Lower lobe of right lung (tissue), 2 donors: ENCODE data around the gene CHST6. TPM values are rescaled to one million over a fixed set of nuclear protein-coding genes. Genes with fewer than 3 reads are reported as not detected.

ENCODE experiments used
- ATAC-seq, 2 donors: fragments of 200-7000 bp; cut with Tn5 transposase; one replicate each; pipeline ENCODE4 v1.9.1; 2020 to 2022; ENCODE audit warnings: mild to moderate bottlenecking in 2 of 2, moderate library complexity in 2 of 2
- DNase-seq: peaks from one replicate; pipeline ENCODE4 v3.0.0-alpha.2; 2020
- H3K27ac ChIP-seq: fragments of 200-600 bp; one replicate; pipeline ENCODE4 v1.8.0; 2022
- H3K27me3 ChIP-seq: fragments of 200-600 bp; one replicate; pipeline ENCODE4 v1.8.0; 2022; ENCODE audit warnings: low read depth
- H3K36me3 ChIP-seq: fragments of 200-600 bp; one replicate; pipeline ENCODE4 v1.8.0; 2022; ENCODE audit warnings: mild to moderate bottlenecking
- H3K4me1 ChIP-seq: fragments of 200-600 bp; one replicate; pipeline ENCODE4 v1.8.0; 2022
- H3K4me3 ChIP-seq: fragments of 200-600 bp; one replicate; pipeline ENCODE4 v1.8.0; 2022; ENCODE audit warnings: mild to moderate bottlenecking
- H3K9me3 ChIP-seq: fragments of 200-600 bp; one replicate; pipeline ENCODE4 v1.8.0; 2022
- CTCF ChIP-seq: fragments of 200-600 bp; IDR thresholded peaks from one replicate; pipeline ENCODE4 v1.8.0; 2022; ENCODE audit warnings: antibody characterized with exemption, mild to moderate bottlenecking
- intact Hi-C: fragments of 100-400 bp; cut with DNase I; formaldehyde crosslinking; loops from one replicate; pipeline ENCODE4 v1.11.0; 2022
- total RNA-seq: library from RNA; stranded (reverse); fragmentation: NEBNext Ultra II Directional; extraction: Animal tissue kit (Norgen Biotek cat#: 25700); gene quantifications from one replicate; pipeline ENCODE4 v1.2.1, GENCODE V29; 2021
- donor health status: DM: no; HTN: yes; CAD: no; lungs with severe emphysema.

The CHST6 gene
- total RNA-seq, 1 donor from 2014 or later = 2.5 TPM

GRCh38 chr16:75482434-75483205 is 12.6 kb downstream of the CHST6 start:
- no peak for DNase-seq
- TF ChIP-seq CTCF = no peak

GRCh38 chr16:75481475-75481874 is 13.8 kb downstream of the CHST6 start:
- DNase-seq = no peak
- H3K27me3 ChIP-seq = no peaks in the 10 kb centered on the region

More at GRCh38 chr16:75482434-75483205, 12.6 kb downstream of the CHST6 start:
- no peaks in the 10 kb centered on the region for H3K9me3 ChIP-seq
- H3K4me1 ChIP-seq = no peaks in the 10 kb centered on the region
- no peaks in the 10 kb centered on the region for H3K36me3 ChIP-seq
- no peak overlapping the region for H3K4me3 ChIP-seq
- no peak overlapping the region for H3K27ac ChIP-seq
- no peaks in the 10 kb centered on the region for H3K27me3 ChIP-seq
- ATAC-seq = no peak
- intact Hi-C loops = no loop called here

GRCh38 chr16:75479421-75479990 is 15.7 kb downstream of the CHST6 start:
- intact Hi-C loops = no loop called here
- DNase-seq (no peak), ATAC-seq (no peak)
- no peak for TF ChIP-seq CTCF
- H3K9me3 ChIP-seq = no peaks in the 10 kb centered on the region
- no peak overlapping the region for H3K4me3 ChIP-seq
- H3K27ac ChIP-seq = no peak overlapping the region
- H3K4me1 ChIP-seq = no peaks in the 10 kb centered on the region
- no peaks in the 10 kb centered on the region for H3K27me3 ChIP-seq
- no peaks in the 10 kb centered on the region for H3K36me3 ChIP-seq

More at GRCh38 chr16:75481475-75481874, 13.8 kb downstream of the CHST6 start:
- TF ChIP-seq CTCF = no peak
- Histone ChIP-seq H3K36me3 (no peaks in the 10 kb centered on the region), H3K9me3 (no peaks in the 10 kb centered on the region), H3K27ac (no peak overlapping the region), H3K4me1 (no peaks in the 10 kb centered on the region), H3K4me3 (no peak overlapping the region)
- intact Hi-C loops = no loop called here
- ATAC-seq = no peak

- no peaks in the 10 kb centered on the region for H3K9me3 ChIP-seq
- no peaks in the 10 kb centered on the region for H3K4me1 ChIP-seq
- intact Hi-C loops = no loop called here
- no peak overlapping the region for H3K27ac ChIP-seq
- H3K36me3 ChIP-seq = no peaks in the 10 kb centered on the region
- no peak for TF ChIP-seq CTCF
- ATAC-seq (no peak), DNase-seq (no peak)
- H3K27me3 ChIP-seq = no peaks in the 10 kb centered on the region
- no peak overlapping the region for H3K4me3 ChIP-seq
These were observed 16.5 kb downstream of the CHST6 start for GRCh38 chr16:75478480-75479345.

- DNase-seq (no peak), ATAC-seq (peak in 1 of 2 donors; percentile 11)
- no peaks in the 10 kb centered on the region for H3K27me3 ChIP-seq
- no peaks in the 10 kb centered on the region for H3K36me3 ChIP-seq
- H3K4me1 ChIP-seq = no peaks in the 10 kb centered on the region
- no peak overlapping the region for H3K4me3 ChIP-seq
- no peak for TF ChIP-seq CTCF
- intact Hi-C loops = no loop called here
- H3K9me3 ChIP-seq = no peaks in the 10 kb centered on the region
- no peak overlapping the region for H3K27ac ChIP-seq
These were observed 17.4 kb downstream of the CHST6 start for GRCh38 chr16:75477680-75478473.
